ENCODE results near the gene STXBP6. TPM values are rescaled to one million over a fixed set of nuclear protein-coding genes. Genes with fewer than 3 reads are reported as not detected.

The STXBP6 gene
- total RNA-seq, 1 donor from 2014 or later = 11.0 TPM

GRCh38 chr14:24874514-24875202 is 175.3 kb downstream of the STXBP6 start:
- Histone ChIP-seq H3K36me3 (no peaks in the 10 kb centered on the region), H3K79me2 (ENCODE audit: low read depth) (no peaks in the 10 kb centered on the region), H2AFZ (replicated peaks) (no peak overlapping the region), H3F3A (ENCODE audit: low read depth) (no peaks in the 10 kb centered on the region), H3K27ac (no peak overlapping the region), H4K20me1 (ENCODE audit: low read depth) (no peaks in the 10 kb centered on the region), H3K27me3 (no peaks in the 10 kb centered on the region), H3K4me1 (peaks cover 6% of the 10 kb centered on the region), H3K4me3 (no peak overlapping the region), H3K4me2 (no peak overlapping the region), H3K9ac (no peak overlapping the region), H3K9me3 (ENCODE audit: low read depth) (no peaks in the 10 kb centered on the region)
- DNase-seq (ENCODE audit: low spot score) = no peak
- Mint-ChIP-seq H3K27me3 (ENCODE audit: insufficient read depth, low read depth) (no peaks in the 10 kb centered on the region), H3K4me1 (peaks cover 9% of the 10 kb centered on the region), H3K36me3 (no peaks in the 10 kb centered on the region), H3K4me3 (no peak overlapping the region), H3K9me3 (no peaks in the 10 kb centered on the region), H3K27ac (peak overlapping the region; percentile 62)
- no peak for TF ChIP-seq EZH2phosphoT487 (IDR thresholded peaks at IDR 0.05)
- no peak for TF ChIP-seq EZH2 (IDR thresholded peaks at IDR 0.05)
- TF ChIP-seq CTCF (IDR thresholded peaks at IDR 0.05) = no peak

DNA sequence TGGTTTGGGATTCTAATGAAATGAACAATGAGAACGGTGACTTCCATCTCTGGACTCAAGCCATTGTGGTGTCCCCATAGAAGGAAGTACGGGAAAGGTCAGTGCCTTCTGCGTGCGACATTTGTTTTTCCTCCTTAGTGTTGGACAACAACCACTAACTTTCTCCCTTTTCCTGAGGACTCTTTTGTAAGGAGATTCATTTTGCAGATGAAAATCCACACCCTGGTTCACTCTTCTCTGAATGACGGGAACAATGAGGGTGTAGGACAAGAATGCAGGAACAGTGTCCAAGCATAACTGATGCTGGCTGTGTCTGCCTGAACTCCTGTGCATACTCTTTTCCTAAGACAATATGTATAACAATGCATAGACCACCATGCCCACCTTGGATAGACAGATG is 176.4 kb downstream of the STXBP6 start:
- no peak for DNase-seq (ENCODE audit: low spot score)
- no peaks in the 10 kb centered on the region for H3K36me3 Mint-ChIP-seq
- Histone ChIP-seq H3F3A (ENCODE audit: low read depth) (no peaks in the 10 kb centered on the region), H3K4me3 (no peak overlapping the region), H3K9ac (no peak overlapping the region), H3K4me1 (no peaks in the 10 kb centered on the region), H3K27ac (no peak overlapping the region), H3K79me2 (ENCODE audit: low read depth) (no peaks in the 10 kb centered on the region), H3K36me3 (no peaks in the 10 kb centered on the region), H4K20me1 (ENCODE audit: low read depth) (no peaks in the 10 kb centered on the region), H2AFZ (replicated peaks) (no peak overlapping the region), H3K27me3 (no peaks in the 10 kb centered on the region), H3K9me3 (ENCODE audit: low read depth) (no peaks in the 10 kb centered on the region), H3K4me2 (no peak overlapping the region)
- TF ChIP-seq EZH2phosphoT487 (IDR thresholded peaks at IDR 0.05) = no peak
- TF ChIP-seq CTCF (IDR thresholded peaks at IDR 0.05) = no peak
- TF ChIP-seq EZH2 (IDR thresholded peaks at IDR 0.05) = no peak
- no peaks in the 10 kb centered on the region for H3K27me3 Mint-ChIP-seq (ENCODE audit: insufficient read depth, low read depth)
- no peaks in the 10 kb centered on the region for H3K9me3 Mint-ChIP-seq
- peaks cover 4% of the 10 kb centered on the region for H3K4me1 Mint-ChIP-seq
- H3K27ac Mint-ChIP-seq = no peak overlapping the region
- H3K4me3 Mint-ChIP-seq = no peak overlapping the region

DNA sequence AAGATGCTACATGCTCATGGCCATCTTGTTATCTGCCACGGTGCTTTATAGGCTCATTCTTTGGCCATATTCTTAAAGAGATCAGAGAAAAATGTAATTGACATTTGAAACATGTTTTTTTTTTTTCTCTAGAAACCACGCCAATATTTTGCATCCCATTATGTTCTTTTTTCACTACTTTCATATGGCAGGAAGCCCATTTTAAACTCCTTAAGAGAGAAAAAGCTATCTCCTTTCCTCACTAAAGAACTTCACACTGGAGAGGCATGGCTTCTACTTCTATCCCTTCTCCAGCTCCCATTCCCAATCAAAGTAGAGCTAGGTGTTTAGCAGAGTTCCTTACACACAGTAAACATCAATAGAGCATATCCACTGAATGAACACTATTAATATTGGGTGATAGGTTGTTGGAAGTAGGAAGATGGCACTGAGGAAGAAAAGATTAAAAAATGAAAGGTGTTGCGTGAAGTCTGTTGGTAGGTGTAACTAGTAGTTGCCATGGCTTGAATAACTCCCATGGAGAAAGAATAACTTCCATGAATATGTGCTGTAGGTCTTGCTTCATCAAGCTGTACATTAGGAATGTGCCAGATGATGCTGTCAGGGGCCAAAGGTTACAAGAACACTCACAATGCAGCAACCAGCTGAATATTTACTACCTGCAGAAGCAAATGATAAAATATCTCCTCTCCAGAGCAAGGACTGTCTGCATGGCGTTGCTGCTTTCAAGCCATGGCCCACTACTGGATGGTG is 178.8 kb downstream of the STXBP6 start:
- H3F3A ChIP-seq (ENCODE audit: low read depth) = no peaks in the 10 kb centered on the region
- no peak overlapping the region for H2AFZ ChIP-seq (replicated peaks)
- no peak overlapping the region for H3K27ac ChIP-seq
- no peaks in the 10 kb centered on the region for H3K27me3 ChIP-seq
- TF ChIP-seq CTCF (IDR thresholded peaks at IDR 0.05) (no peak), EZH2 (IDR thresholded peaks at IDR 0.05) (no peak), EZH2phosphoT487 (IDR thresholded peaks at IDR 0.05) (no peak)
- H3K36me3 Mint-ChIP-seq = no peaks in the 10 kb centered on the region
- no peak overlapping the region for H3K4me2 ChIP-seq
- DNase-seq (ENCODE audit: low spot score) = no peak
- H3K36me3 ChIP-seq = no peaks in the 10 kb centered on the region
- no peaks in the 10 kb centered on the region for H4K20me1 ChIP-seq (ENCODE audit: low read depth)
- H3K4me1 ChIP-seq = no peaks in the 10 kb centered on the region
- no peaks in the 10 kb centered on the region for H3K9me3 ChIP-seq (ENCODE audit: low read depth)
- H3K79me2 ChIP-seq (ENCODE audit: low read depth) = no peaks in the 10 kb centered on the region
- H3K4me3 Mint-ChIP-seq = no peak overlapping the region
- no peak overlapping the region for H3K4me3 ChIP-seq
- H3K27me3 Mint-ChIP-seq (ENCODE audit: insufficient read depth, low read depth) = no peaks in the 10 kb centered on the region
- no peak overlapping the region for H3K9ac ChIP-seq
- no peaks in the 10 kb centered on the region for H3K4me1 Mint-ChIP-seq
- no peaks in the 10 kb centered on the region for H3K9me3 Mint-ChIP-seq
- no peak overlapping the region for H3K27ac Mint-ChIP-seq

Data from neural progenitor cell (in vitro differentiated cells).